Effector memory CD4-positive, alpha-beta T cell (primary cell): ENCODE measurements around the gene CHAD.
A peak's percentile ranks its signal among the peaks of the same experiment; 100 is the strongest.
"Not testable (repeated sequence)": the region's sequence is repeated elsewhere in the genome, so short reads cannot be mapped to it uniquely, and the experiment has no call there.

Source experiments
- DNase-seq, 3 donors: peaks; one replicate each; pipeline ENCODE4 v3.0.0-alpha.2; 2020
- H3K27ac ChIP-seq: 2 replicates; pipeline ENCODE4 v1.7.0; 2013; ENCODE audit warnings: mild to moderate bottlenecking, low read length, moderate library complexity; ENCODE audit not compliant: insufficient read depth, poor library complexity, severe bottlenecking
- H3K27me3 ChIP-seq: replicated peaks from 2 replicates; pipeline ENCODE4 v1.7.0; 2013; ENCODE audit warnings: mild to moderate bottlenecking, low read length; ENCODE audit not compliant: insufficient read depth, control insufficient read depth, poor library complexity, severe bottlenecking
- H3K36me3 ChIP-seq: 2 replicates; pipeline ENCODE4 v1.7.0; 2013; ENCODE audit warnings: mild to moderate bottlenecking, low read length, moderate library complexity; ENCODE audit not compliant: control insufficient read depth, insufficient read depth
- H3K4me1 ChIP-seq: 2 replicates; pipeline ENCODE4 v1.7.0; 2013; ENCODE audit warnings: low read length, mild to moderate bottlenecking; ENCODE audit not compliant: control insufficient read depth, insufficient read depth, poor library complexity, severe bottlenecking
- H3K4me3 ChIP-seq: 2 replicates; pipeline ENCODE4 v1.7.0; 2013; ENCODE audit warnings: low read length, low read depth, mild to moderate bottlenecking; ENCODE audit not compliant: insufficient read depth, poor library complexity, severe bottlenecking
- H3K9me3 ChIP-seq: 2 replicates; pipeline ENCODE4 v1.7.0; 2013; ENCODE audit warnings: mild to moderate bottlenecking, low read length, moderate library complexity; ENCODE audit not compliant: control insufficient read depth

Gene CHAD

DNA sequence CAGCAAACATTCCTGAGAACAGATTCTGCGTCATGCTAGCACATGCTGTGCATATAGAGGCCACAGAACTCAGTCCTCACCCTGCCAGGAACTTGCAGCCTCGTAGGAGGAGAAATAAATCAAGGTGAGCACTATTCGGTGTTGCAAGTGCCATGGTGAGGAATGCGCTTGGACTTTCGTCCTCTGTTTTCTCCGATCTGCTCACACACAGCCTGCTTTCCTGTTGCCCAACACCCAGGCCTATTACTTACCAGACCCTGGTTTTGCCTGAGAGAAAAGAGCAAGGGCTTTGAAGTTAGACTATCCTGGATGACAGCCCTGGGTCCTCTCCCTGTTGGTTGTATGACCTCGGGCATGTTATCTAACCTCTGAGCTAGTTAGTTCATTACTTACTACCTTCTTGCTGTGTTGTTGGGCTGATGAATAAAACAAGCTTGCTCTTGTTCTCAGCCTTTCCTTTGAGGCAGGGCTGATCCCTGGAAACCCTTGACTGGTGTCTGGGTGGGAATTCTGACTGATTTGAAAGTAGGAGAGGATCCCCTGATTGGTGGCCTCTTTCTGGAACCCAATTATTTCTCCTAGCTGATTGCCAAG, 39.8 kb downstream of the CHAD start:
- peaks cover 19% of the 10 kb centered on the region for H3K4me1 ChIP-seq
- no peak overlapping the region for H3K4me3 ChIP-seq
- no peaks in the 10 kb centered on the region for H3K27me3 ChIP-seq
- H3K36me3 ChIP-seq, result no peaks in the 10 kb centered on the region
- H3K27ac ChIP-seq, result no peak overlapping the region
- no peaks in the 10 kb centered on the region for H3K9me3 ChIP-seq
- no peak for DNase-seq

DNA sequence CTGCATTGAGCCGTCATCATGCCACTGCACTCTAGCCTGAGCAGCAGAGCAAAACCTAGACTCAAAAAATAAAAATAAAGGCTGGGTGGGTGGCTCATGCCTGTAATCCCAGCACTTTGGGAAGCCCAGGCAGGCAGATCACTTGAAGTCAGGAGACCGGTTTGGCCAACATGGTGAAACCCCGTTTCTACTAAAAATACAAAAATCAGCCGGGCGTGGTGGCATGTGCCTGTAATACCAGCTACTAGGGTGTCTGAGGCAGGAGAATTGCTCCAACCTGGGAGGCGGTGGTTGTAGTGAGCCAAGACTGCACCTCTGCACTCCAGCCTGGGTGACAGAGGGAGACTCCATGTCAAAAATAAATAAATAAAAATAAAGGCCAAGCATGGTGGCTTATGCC, 40.6 kb downstream of the CHAD start:
- not testable (repeated sequence) for H3K9me3 ChIP-seq, H3K4me3 ChIP-seq, H3K27ac ChIP-seq, H3K36me3 ChIP-seq, DNase-seq, H3K27me3 ChIP-seq
- H3K4me1 ChIP-seq, result peaks cover 19% of the 10 kb centered on the region

DNA sequence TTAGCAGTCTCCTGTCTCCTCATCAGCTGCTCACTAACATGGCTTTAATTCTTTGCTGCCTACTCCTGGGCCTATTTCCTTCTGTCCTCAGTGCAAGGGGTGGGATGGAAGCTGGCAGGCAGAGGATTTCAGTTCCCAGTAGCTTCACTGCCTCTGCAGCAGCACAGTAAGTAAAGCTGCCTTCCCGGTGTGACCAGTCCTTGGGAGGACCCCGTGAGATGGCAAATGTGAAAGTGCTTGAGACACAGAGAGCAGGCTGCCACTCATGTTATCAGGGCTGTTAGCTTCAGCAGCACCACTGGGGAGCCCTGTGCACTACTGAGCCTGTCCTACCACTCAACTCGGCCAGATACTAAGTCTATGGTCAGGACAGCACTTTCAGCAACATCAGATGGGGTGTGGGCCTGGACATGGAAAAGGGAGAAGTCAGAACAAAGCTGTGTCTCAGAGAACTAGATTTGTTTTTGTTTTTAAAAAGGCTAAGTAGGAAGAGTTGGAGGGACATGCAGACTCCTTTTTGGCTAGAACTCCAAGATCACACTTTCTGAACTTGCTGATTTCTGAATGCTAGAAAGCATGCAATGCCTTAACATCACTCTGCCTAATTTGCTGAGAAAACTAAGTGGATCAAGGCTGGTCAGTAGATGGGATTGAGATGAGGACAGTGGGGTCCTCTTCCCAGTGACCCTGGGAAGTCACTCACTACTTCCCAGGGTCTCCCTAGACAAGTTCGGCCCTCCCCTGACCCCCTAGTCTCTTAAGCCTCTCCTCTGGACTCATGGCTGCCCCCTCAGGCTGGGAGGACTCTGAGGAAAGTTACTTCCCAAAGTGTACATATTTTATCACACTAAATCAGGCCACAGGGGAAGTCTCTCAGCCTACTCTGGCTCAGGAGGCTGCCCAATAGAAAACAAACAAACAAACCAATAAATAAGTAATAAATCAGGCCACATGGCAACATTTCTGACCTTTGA, 41.6 kb downstream of the CHAD start:
- H3K27ac ChIP-seq, result peak overlapping the region; percentile 57
- no peak for DNase-seq
- no peaks in the 10 kb centered on the region for H3K36me3 ChIP-seq
- H3K27me3 ChIP-seq, result no peaks in the 10 kb centered on the region
- H3K4me3 ChIP-seq, result peak overlapping the region; percentile 72
- H3K9me3 ChIP-seq, result no peaks in the 10 kb centered on the region
- peaks cover 19% of the 10 kb centered on the region for H3K4me1 ChIP-seq

DNA sequence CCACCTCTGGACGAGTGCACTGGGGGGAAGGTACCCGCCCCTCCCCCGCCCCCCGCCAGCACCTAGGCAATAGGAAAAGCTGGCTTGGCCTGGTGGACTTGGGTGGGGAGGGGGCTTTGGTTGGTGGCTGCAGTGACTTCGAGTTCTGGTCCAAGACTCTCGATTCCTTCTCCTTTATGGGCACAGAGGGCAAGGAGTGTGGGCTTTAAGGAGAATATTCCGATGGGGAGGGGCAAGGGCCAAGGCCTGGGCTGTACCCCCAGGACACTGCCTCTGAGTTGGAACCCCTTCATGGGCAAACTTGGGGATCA, 42.3 kb downstream of the CHAD start:
- no peak for DNase-seq
- Histone ChIP-seq H3K27me3 (no peaks in the 10 kb centered on the region), H3K4me1 (peaks cover 19% of the 10 kb centered on the region), H3K27ac (peak overlapping the region; percentile 57), H3K4me3 (peak overlapping the region; percentile 72), H3K9me3 (no peaks in the 10 kb centered on the region), H3K36me3 (no peaks in the 10 kb centered on the region)

DNA sequence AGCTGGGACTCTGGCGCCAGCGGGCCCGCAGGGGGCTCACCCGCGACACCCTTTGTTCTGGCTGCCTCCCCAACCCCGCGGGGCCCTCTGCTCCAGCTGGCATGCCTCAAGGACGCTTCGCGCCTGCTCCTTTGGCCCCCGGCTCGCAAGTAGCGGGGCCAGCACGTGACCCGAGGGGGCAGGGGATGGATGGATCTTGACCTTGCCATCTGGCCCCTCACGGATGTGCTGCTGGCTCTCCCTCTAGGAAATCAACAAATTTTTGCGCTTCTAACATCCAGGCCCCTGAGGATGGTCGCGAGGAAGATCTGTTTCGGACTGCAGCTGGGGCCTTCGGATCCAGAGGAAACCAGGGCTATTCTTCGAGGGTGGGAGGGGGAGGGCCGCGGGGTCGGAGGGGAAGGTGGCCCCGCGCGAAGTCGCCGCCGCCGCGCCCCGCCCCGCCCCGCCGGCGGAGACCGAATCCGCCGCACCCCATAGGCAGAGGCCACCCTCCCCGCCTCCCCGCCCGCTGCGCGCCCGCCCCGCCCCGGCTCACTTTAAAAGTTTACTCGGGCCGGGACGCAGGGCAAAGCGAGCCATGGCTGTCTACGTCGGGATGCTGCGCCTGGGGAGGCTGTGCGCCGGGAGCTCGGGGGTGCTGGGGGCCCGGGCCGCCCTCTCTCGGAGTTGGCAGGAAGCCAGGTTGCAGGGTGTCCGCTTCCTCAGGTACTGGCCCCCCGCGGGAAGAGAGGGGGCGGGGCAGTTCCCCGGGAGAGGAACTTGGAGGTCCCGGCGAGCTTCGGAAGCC, 42.8 kb downstream of the CHAD start, which contains the start of gene ACSF2:
ACSF2 (plus strand) TSS at position 537 of the 790 bp plus-strand sequence; CDS start at position 581, 44 bp downstream.
- Histone ChIP-seq H3K27ac (peak within 1 kb of the TSS; percentile 57), H3K27me3 (no peaks in the 10 kb centered on the region), H3K36me3 (no peaks in the 10 kb centered on the region), H3K9me3 (no peaks in the 10 kb centered on the region), H3K4me3 (peak within 1 kb of the TSS; percentile 72), H3K4me1 (peaks cover 24% of the 10 kb centered on the region)
- DNase-seq, result peak; percentile 51 to 66 (median 64)

DNA sequence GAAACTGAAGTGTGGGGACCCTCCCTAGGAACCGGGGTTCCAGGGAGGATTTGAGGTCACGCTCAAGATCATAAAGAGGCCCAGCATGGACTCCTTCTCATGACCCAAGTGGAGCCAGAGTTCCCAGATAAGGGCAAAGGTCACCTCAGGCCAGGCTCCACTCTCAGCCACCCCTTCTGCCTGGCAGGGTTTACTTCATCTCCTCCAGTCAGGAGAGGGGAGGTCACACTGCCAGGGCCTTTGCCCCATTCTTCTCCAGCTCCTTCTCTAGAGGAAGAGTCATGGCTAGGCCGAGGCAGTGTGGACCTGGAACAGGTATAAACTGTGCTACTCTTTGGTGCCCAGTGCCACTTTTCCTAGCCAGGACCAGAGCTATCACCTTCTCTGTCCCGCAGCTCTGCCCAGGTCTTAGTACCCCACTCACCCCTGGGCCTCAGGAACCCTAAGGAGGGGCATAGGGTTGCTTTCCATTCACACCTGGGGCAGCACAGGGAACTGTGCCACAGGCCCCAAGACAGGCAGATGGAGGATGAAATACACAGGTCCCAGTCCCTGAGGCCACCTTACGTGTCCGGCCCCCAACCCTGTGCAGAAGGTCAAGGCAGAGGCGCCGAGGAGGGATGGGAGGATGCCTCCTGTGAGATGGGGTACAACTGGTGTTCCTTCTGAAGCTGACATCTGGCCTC, 43.5 kb downstream of the CHAD start:
- Histone ChIP-seq H3K36me3 (no peaks in the 10 kb centered on the region), H3K4me3 (peak overlapping the region; percentile 72), H3K27me3 (no peaks in the 10 kb centered on the region), H3K4me1 (peaks cover 25% of the 10 kb centered on the region), H3K9me3 (no peaks in the 10 kb centered on the region), H3K27ac (peak overlapping the region; percentile 57)
- DNase-seq, result no peak

DNA sequence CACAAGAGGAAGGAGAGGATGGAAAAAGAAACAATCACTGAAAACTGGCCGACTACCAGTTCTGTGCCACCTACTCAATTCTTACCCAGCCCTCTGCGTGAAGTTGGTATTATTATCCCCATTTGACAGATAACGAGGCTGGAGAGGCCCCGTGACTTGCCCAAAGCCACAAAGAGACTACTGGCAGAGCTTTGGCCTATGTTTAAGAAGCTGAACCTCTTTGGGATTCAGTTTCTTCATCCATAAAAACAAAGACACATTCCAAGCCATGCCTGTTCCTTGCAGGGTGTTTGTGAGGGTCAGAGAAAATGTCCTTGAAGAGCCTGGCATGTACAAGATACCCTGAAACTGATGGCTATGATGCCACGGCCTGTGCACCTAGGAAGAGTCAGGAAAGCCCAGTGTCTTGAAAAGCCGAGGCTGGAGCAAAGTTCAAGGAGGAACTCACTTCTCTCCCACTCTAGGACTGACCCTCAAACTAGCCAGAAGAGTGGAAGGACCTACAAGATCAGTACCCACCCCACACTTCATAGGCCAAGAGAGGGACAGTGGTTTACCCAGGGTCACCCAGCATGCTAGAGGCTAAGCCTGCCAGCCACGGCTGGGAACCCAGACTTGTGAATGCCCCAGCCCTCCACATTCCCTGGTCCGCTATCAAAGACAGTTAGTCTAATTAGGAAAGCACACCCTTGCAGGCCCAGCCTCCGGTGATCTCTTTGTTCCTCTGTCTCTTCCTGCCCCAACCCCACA, 44.3 kb downstream of the CHAD start:
- Histone ChIP-seq H3K4me1 (peaks cover 25% of the 10 kb centered on the region), H3K27me3 (no peaks in the 10 kb centered on the region), H3K4me3 (no peak overlapping the region), H3K36me3 (no peaks in the 10 kb centered on the region), H3K9me3 (no peaks in the 10 kb centered on the region), H3K27ac (no peak overlapping the region)
- no peak for DNase-seq

DNA sequence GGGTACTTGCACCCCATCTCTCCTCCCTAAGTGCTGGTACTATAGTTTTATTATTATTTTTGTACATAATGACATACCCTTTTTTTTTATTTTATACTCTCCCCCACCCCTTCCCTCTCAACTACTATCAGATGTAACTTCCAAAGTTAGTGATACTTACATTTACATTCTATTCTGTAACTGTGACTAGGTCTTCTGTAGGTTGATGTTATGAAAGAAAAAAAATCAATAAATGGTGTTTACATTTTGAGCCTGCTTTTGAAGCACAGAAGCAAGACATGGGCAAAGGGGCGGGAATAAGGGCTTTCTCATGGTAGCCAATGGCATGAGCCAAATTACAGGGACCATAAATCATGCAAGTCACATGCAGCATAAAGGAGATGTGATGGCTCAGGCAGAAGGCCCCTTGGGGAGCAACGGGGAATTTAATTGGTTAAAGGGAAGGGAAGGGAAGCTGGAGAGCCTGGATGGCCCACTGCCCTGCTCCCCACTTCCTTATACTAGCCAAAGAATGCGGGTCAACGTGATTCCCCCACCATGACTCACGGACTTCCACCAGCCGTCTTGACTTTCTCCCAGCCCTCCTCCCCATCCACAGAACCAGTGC, 45.0 kb downstream of the CHAD start:
- Histone ChIP-seq H3K9me3 (no peaks in the 10 kb centered on the region), H3K27me3 (no peaks in the 10 kb centered on the region), H3K4me1 (peaks cover 25% of the 10 kb centered on the region), H3K4me3 (no peak overlapping the region), H3K27ac (no peak overlapping the region), H3K36me3 (no peaks in the 10 kb centered on the region)
- DNase-seq, result no peak

DNA sequence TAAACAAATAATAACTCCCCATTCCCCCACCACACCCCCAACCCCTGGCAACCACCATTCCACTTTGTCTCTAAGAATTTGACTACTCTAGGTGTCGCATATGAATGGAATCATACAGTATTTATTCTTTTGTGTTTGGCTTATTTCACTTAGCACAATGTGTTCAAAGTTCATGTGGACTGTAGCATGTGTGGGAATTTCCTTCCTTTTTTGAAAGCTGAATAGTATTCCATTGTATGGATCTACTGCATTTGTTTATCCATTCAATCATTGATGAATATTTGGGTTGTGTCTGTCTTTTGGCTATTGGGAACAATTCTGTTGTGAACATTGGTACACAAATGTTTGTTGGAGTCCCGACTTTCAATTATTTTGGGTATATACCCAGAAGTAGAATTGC, 45.9 kb downstream of the CHAD start:
- Histone ChIP-seq H3K27ac (no peak overlapping the region), H3K9me3 (no peaks in the 10 kb centered on the region), H3K4me1 (peaks cover 25% of the 10 kb centered on the region), H3K4me3 (no peak overlapping the region), H3K36me3 (no peaks in the 10 kb centered on the region), H3K27me3 (no peaks in the 10 kb centered on the region)
- no peak for DNase-seq
